ENCODE results near the gene MARS1.
"Not testable (repeated sequence)": the region's sequence is repeated elsewhere in the genome, so short reads cannot be mapped to it uniquely, and the experiment has no call there.

Gene MARS1

GRCh38 chr12:57487597-57488401 lies at the start of gene MARS1:
Gene MARS1 (plus strand): TSS chr12:57488068. CDS start chr12:57488091, 23 bp downstream.
- DNase-seq, result peak; percentile 80

GRCh38 chr12:57438400-57438799 lies 49.5 kb upstream of the MARS1 start:
- DNase-seq, result no peak

- no peak for DNase-seq
These were observed 48.1 kb upstream of the MARS1 start for GRCh38 chr12:57439762-57440266.

- not testable (repeated sequence) for DNase-seq
These were observed 46.5 kb upstream of the MARS1 start for GRCh38 chr12:57441393-57441792.

GRCh38 chr12:57441846-57442427 lies 45.9 kb upstream of the MARS1 start:
- no peak for DNase-seq

- DNase-seq, result not testable (repeated sequence)
These were observed 43.5 kb upstream of the MARS1 start for GRCh38 chr12:57444337-57444736.

GRCh38 chr12:57444744-57445143 lies 43.1 kb upstream of the MARS1 start:
- DNase-seq, result no peak

- DNase-seq, result no peak
These were observed 41.4 kb upstream of the MARS1 start for GRCh38 chr12:57446292-57446960.

GRCh38 chr12:57448669-57449068 lies 39.2 kb upstream of the MARS1 start:
- no peak for DNase-seq

- no peak for DNase-seq
These were observed 38.5 kb upstream of the MARS1 start for GRCh38 chr12:57449375-57449774.

- DNase-seq, result no peak
These were observed 37.8 kb upstream of the MARS1 start for GRCh38 chr12:57450057-57450456.

- DNase-seq, result no peak
These were observed 36.6 kb upstream of the MARS1 start for GRCh38 chr12:57451233-57451778.

GRCh38 chr12:57452181-57452936 lies 35.5 kb upstream of the MARS1 start:
- no peak for DNase-seq

- DNase-seq, result no peak
These were observed 34.8 kb upstream of the MARS1 start for GRCh38 chr12:57452937-57453509.

- DNase-seq, result no peak
These were observed 33.7 kb upstream of the MARS1 start for GRCh38 chr12:57454213-57454565.

- no peak for DNase-seq
These were observed 33.1 kb upstream of the MARS1 start, which contains the start of gene INHBE for GRCh38 chr12:57454566-57455373. Gene INHBE (plus strand): TSS chr12:57455307. CDS start chr12:57455537, 230 bp downstream.

- no peak for DNase-seq
These were observed 32.3 kb upstream of the MARS1 start for GRCh38 chr12:57455374-57456144.

GRCh38 chr12:57456145-57456700 lies 31.6 kb upstream of the MARS1 start:
- DNase-seq, result no peak

GRCh38 chr12:57456737-57457490 lies 31.0 kb upstream of the MARS1 start:
- no peak for DNase-seq

Measured in NCI-H1436 treated with DMSO at 0.1 percent for 48 hours (cell line).